Panc1 (cell line): Measurements from ENCODE around the gene MRPL55.

Experiments used
- POLR2AphosphoS5 ChIP-seq: IDR thresholded peaks from 2 replicates; pipeline ENCODE4 v1.6.1; 2012; ENCODE audit warnings: mild to moderate bottlenecking, low read depth, low read length, moderate library complexity
- SIN3A ChIP-seq: IDR thresholded peaks from 2 replicates; pipeline ENCODE4 v1.6.1; 2012; ENCODE audit warnings: low read depth, mild to moderate bottlenecking, low read length, moderate library complexity, borderline replicate concordance; ENCODE audit not compliant: insufficient read depth
- TCF7L2 ChIP-seq: IDR thresholded peaks from 2 replicates; pipeline ENCODE4 v1.6.1; 2011; ENCODE audit warnings: mild to moderate bottlenecking, low read depth, low read length, inconsistent platforms
- TF ChIP-seq, protein P1 (sequence below): fragments of 450-650 bp; IDR thresholded peaks from 2 replicates; pipeline ENCODE4 v1.5.1; 2017; ENCODE audit warnings: mild to moderate bottlenecking
- TF ChIP-seq, protein P2 (sequence below), 2 experiments: IDR thresholded peaks; 2 replicates each; pipeline ENCODE4 v1.6.1; 2011 to 2012; ENCODE audit warnings: low read depth in 2 of 2, control low read depth in 1 of 2, low read length in 1 of 2, mild to moderate bottlenecking in 1 of 2, moderate library complexity in 1 of 2; ENCODE audit not compliant: insufficient read depth in 1 of 2

- TF ChIP-seq, protein P1, sequence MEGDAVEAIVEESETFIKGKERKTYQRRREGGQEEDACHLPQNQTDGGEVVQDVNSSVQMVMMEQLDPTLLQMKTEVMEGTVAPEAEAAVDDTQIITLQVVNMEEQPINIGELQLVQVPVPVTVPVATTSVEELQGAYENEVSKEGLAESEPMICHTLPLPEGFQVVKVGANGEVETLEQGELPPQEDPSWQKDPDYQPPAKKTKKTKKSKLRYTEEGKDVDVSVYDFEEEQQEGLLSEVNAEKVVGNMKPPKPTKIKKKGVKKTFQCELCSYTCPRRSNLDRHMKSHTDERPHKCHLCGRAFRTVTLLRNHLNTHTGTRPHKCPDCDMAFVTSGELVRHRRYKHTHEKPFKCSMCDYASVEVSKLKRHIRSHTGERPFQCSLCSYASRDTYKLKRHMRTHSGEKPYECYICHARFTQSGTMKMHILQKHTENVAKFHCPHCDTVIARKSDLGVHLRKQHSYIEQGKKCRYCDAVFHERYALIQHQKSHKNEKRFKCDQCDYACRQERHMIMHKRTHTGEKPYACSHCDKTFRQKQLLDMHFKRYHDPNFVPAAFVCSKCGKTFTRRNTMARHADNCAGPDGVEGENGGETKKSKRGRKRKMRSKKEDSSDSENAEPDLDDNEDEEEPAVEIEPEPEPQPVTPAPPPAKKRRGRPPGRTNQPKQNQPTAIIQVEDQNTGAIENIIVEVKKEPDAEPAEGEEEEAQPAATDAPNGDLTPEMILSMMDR, result no peak
- TF ChIP-seq, protein P2, sequence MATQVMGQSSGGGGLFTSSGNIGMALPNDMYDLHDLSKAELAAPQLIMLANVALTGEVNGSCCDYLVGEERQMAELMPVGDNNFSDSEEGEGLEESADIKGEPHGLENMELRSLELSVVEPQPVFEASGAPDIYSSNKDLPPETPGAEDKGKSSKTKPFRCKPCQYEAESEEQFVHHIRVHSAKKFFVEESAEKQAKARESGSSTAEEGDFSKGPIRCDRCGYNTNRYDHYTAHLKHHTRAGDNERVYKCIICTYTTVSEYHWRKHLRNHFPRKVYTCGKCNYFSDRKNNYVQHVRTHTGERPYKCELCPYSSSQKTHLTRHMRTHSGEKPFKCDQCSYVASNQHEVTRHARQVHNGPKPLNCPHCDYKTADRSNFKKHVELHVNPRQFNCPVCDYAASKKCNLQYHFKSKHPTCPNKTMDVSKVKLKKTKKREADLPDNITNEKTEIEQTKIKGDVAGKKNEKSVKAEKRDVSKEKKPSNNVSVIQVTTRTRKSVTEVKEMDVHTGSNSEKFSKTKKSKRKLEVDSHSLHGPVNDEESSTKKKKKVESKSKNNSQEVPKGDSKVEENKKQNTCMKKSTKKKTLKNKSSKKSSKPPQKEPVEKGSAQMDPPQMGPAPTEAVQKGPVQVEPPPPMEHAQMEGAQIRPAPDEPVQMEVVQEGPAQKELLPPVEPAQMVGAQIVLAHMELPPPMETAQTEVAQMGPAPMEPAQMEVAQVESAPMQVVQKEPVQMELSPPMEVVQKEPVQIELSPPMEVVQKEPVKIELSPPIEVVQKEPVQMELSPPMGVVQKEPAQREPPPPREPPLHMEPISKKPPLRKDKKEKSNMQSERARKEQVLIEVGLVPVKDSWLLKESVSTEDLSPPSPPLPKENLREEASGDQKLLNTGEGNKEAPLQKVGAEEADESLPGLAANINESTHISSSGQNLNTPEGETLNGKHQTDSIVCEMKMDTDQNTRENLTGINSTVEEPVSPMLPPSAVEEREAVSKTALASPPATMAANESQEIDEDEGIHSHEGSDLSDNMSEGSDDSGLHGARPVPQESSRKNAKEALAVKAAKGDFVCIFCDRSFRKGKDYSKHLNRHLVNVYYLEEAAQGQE (IDR thresholded peaks at IDR 0.05; ENCODE audit: insufficient read depth in 1 of 2, low read depth in 2 of 2, low read length in 1 of 2), result no peak
- TF ChIP-seq POLR2AphosphoS5 (no peak), TCF7L2 (no peak), SIN3A (no peak)
Observed at GRCh38 chr1:228158151-228159007, 49.3 kb upstream of the MRPL55 start.
